Suppressor macrophage treated with lipopolysaccharide for 4 hours (primary cell): ENCODE results near the gene C9orf43.
A peak's percentile ranks its signal among the peaks of the same experiment; 100 is the strongest.
"Not testable (repeated sequence)": the region's sequence is repeated elsewhere in the genome, so short reads cannot be mapped to it uniquely, and the experiment has no call there.

Experiments used
- DNase-seq: peaks from one replicate; pipeline ENCODE4 v3.0.0-alpha.2; 2020

The C9orf43 gene, protein sequence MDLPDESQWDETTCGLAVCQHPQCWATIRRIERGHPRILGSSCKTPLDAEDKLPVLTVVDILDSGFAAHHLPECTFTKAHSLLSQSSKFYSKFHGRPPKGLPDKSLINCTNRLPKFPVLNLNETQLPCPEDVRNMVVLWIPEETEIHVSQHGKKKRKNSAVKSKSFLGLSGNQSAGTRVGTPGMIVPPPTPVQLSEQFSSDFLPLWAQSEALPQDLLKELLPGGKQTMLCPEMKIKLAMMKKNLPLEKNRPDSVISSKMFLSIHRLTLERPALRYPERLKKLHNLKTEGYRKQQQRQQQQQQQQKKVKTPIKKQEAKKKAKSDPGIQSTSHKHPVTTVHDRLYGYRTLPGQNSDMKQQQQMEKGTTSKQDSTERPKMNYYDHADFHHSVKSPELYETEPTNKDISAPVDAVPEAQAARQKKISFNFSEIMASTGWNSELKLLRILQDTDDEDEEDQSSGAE

GRCh38 chr9:113410207-113410864 is at the start of gene C9orf43, which contains the start of gene POLE3:
TSS of gene C9orf43 (plus strand) at chr9:113410747. CDS start at chr9:113413494, 2,747 bp downstream.
TSS of gene POLE3 (minus strand) at chr9:113410675. CDS start at chr9:113410293, 382 bp downstream.
- peak; percentile 98 for DNase-seq

GRCh38 chr9:113361304-113362018 is 49.1 kb upstream of the C9orf43 start:
- DNase-seq = no peak

DNA sequence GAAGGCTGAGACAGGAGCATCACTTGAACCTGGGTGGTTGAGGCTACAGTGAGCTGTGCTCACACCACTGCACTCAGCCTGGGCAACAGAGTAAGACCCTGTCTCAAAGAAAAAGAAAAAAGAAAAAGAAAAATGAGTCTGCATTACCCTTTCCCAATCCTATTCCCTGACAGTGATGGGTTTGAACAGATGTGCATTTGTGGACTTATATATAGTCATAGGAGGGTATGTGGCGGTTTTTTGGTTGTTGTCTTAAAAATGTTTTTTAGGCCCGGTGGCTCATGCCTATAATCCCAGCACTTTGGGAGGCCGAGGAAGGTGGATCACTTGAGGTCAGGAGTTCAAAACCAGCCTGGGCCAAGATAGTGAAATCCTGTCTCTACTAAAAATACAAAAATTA is 47.2 kb upstream of the C9orf43 start:
- DNase-seq = no peak

- no peak for DNase-seq
Observed at GRCh38 chr9:113364951-113365350, 45.6 kb upstream of the C9orf43 start.

DNA sequence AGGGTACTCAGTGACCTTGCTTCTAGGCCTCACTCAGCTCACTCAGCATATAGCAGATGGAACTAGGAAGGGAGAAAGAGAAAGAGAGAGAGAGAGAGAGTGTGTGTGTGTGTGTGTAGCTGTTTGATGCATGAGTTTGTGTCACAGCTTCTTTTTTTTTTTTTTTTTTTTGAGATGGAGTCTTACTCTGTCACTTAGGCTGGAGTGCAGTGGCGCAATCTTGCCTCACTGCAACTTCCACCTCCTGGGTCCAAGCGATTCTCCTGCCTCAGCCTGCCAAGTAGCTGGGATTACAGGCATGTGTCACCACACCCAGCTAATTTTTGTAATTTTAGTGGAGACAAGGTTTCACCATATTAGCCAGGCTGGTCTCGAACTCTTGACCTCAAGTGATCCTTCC is 44.9 kb upstream of the C9orf43 start:
- peak; percentile 23 for DNase-seq

DNA sequence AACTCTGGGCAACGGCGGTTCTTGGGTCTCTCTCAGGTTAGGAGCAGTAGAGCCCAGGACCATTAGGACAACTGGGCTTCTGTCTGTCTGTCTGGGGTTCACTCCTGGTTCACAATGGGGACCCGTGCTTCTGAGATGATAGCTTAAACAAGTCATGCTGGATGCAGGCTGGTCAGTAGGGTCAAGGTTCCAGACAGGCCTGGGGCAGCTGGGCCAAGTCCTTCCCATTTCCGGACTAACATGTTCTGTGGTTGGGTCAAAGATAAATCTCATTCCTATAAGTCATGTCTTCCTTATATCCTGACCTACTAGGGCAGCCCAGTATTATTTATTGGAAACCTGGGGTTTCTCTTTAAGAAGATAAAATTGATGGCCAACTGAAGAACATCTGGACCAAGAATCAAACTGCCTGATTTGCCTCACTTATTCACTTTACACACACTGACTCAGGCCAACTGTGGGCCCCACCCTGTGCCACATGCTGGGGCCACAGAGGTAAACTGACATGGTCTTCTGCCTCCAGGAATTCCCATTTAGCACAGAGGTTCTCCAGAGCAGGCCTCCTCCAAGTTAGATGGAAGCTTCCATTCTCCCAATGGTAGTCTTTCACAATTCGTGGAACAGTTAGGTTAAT is 42.1 kb upstream of the C9orf43 start:
- DNase-seq = no peak

- DNase-seq = no peak
Observed at GRCh38 chr9:113368982-113369854, 41.3 kb upstream of the C9orf43 start.

GRCh38 chr9:113369855-113370140 is 40.7 kb upstream of the C9orf43 start:
- DNase-seq = no peak

DNA sequence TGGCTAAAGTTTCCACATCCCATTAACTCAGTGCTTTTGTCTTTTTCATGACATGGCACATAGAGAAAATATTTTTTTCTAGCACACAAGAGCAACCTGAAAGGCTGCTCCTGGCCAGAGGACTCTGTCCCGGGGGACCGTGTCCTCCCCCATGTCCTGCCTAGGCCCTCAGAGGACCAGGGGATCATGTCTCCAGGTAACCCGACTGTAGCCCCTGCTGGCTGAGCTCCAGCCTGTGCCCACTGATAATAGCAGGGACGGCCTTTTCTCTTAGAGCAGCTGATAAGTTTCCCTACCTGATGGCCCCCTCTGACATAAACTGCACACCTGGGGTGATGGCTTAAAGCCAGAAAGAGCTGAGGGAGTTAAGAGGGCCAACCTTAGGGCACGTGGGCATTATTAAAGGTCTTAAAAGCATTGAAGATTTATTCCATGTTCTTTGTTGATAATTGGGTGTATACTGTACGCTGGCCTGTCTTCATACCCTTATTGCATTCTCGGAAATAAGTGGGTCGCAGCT is 39.7 kb upstream of the C9orf43 start:
- no peak for DNase-seq

GRCh38 chr9:113372059-113372458 is 38.5 kb upstream of the C9orf43 start:
- DNase-seq = no peak

- DNase-seq = no peak
Observed at GRCh38 chr9:113373256-113373655, 37.3 kb upstream of the C9orf43 start.

GRCh38 chr9:113373676-113374392 is 36.7 kb upstream of the C9orf43 start:
- DNase-seq = no peak

DNA sequence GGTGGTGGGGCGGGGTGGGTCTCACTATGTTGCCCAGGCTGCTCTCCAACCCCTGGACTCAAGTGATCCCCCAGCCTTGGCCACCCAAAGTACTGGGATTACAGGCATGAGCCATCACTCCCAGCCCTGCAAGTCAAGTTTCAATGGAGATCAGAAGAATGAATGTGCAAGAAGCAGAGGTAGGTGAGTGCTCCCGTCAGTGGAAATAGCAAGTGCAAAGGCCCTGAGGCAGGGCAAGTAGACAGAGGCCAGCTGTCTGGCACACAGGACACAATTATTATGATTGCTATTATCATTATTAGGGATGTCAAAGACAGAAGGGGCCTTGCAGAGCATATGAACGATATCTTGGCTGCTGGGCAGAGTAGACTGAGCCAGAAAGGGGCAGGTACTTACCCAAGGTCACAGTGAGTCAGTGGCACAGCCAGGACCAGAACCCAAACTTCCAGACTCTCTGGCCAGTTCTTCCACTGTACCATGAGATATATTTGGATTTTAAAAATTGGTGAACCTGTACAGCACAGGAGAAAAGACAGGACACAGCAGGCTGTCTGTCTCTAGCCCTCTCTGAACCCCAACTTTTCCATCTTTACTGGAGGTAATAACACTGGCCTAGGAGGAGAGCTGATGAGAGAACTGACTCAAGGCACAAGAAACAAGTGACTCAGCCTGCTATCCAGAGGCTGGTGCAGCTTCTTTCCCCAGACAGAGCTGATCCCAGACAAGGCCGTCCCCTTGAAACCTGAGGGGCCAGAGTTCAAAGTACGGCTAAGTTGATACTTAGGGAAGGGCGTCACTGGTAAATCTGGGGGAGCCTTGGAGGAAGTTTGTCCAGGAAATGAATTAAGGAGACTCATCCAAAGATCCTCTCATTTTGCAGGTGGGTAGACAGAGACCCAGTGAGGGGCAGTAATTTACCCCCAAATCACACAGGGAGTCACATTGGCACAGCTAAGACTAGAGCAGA is 35.2 kb upstream of the C9orf43 start:
- DNase-seq = no peak

DNA sequence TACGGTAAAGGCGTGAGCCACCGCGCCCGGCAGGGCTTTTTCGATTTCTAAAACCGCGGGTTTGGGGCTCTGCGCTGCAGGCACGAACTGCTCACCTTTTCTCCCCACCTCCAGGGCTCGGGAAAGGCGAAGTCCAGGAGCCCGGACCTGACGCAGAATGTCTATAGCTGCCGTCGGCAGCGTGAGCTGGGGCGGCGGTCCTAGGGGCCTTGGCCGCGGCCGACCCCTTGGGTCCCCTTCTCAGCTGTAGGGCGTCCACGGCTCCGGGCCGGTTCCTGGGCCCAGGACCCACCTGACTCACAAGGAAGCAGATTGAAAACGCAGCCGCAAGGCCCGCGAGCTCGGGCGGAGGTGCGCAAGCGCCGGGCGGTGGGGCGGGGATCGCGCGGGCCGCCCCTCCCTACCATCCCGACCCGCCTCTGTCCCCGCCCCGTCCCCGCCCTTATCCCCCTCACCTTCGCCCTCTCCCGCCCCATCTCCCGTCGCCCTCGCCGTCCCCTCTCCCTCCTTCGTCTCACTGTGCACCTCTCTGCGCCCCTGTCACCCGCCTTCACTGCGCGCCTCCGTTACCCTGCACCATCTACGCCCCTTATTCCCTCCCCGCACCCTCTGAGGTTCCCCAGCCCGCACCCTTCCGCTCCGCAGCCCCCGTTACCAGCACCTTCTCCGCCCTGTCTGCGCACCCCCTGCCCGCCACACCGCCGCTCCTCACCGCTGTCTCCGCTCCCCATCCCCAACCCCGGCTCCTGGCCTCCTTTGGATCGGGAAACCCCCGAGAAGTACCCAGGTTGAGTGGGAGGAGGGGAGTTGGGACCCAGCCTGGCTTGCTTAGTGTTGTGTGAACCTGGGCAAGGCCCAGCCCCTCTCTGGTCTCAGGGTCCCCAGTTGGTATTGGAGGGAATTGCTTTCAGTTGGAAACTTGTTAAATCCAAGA is 33.6 kb upstream of the C9orf43 start, which contains the start of gene HDHD3:
HDHD3 (minus strand) TSS at position 353 of the 934 bp plus-strand sequence. CDS start 2,632 bp downstream, outside the sequence.
- DNase-seq = peak; percentile 81

GRCh38 chr9:113379094-113379828 is 31.3 kb upstream of the C9orf43 start:
- not testable (repeated sequence) for DNase-seq

DNA sequence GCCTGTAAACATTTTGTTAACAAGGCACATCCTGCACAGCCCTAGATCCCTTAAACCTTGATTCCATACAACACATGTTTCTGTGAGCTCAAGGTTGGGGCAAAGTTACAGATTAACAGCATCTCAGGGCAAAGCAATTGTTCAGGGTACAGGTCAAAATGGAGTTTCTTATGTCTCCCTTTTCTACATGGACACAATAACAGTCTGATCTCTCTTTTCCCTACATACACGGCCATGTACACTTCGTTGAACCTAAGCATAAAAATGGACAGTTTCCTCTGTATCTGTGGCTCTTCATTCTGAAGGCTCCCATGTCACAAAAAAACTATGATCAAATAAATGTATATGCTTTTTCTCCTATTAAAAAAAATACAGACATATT is 30.7 kb upstream of the C9orf43 start:
- DNase-seq = not testable (repeated sequence)

DNA sequence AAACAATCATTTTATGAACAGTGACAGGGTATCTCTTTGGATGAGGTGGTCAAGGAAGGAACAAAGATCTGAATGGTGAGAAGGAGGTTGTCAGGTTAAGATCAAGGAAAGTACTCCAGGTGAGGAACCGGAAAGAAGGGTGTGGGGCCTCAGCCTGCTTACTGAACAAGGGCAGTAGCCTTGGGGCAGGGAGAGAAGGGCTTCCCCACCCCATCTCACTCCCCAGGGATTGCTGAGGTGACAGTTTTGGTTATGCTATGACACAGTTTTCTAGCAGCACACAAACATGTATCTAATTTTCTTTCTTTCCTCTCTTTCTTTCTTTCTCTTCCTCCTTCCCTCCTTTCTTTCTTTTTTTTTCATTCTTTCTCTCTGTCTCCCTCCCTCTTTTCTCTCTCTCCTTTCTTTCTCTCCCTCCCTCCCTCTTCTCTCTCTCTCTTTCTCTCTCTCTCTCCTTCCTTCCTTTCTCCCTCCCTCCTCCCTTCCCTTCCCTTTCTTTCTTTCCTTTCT is 29.6 kb upstream of the C9orf43 start:
- DNase-seq = no peak

GRCh38 chr9:113381441-113381840 is 29.1 kb upstream of the C9orf43 start:
- DNase-seq = not testable (repeated sequence)
